Effector CD4-positive, alpha-beta T cell (primary cell): Measurements from ENCODE around the gene TRAIP.
A peak's percentile ranks its signal among the peaks of the same experiment; 100 is the strongest.
"Not testable (repeated sequence)": the region's sequence is repeated elsewhere in the genome, so short reads cannot be mapped to it uniquely, and the experiment has no call there.

ENCODE experiments used
- DNase-seq: peaks from one replicate; pipeline ENCODE4 v3.0.0-alpha.2; 2020

Gene TRAIP

DNA sequence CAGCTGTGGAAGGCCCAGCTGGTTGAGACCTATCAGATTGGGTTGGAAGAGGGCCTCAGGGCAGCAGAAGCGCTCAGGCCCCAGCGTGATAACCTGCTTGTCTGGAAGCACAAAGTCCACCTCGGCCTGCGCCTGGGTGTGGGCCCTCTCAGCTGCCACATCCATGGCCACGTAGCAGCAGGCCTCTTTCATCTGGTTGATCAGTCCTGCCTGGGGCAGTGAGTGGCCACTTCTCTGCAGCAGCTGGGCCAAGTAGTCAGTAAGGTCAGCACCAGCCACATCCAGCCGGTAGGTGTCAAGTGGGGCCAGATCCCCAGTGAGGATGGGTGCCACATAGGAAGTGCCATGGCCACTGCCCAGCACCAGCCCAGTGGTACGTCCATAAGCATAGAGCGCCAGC is 17.3 kb upstream of the TRAIP start:
- DNase-seq: no peak

DNA sequence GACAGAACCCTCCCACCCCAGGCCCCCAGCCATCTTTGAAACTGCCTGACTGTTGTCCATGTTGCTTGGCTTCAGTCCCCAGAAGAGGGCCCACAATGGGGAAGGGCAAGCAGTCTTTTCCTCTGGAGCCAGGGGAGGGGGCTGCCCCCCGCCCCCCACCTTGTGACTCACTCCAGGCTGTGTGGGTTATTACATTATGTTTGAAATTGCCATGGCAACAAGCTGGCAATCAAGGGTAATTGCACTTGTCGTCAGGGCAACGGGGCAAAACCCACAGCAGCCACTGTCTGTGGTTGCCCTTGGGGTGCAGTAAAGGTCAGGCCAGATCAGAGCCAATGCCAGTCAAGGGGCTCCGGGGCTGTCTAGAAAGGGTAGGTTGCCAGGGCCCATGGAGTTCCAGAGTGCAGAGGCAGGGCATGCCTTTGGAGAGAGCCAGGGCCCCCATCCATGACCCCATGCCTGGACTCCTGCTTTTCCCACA is 16.5 kb upstream of the TRAIP start:
- DNase-seq: no peak

DNA sequence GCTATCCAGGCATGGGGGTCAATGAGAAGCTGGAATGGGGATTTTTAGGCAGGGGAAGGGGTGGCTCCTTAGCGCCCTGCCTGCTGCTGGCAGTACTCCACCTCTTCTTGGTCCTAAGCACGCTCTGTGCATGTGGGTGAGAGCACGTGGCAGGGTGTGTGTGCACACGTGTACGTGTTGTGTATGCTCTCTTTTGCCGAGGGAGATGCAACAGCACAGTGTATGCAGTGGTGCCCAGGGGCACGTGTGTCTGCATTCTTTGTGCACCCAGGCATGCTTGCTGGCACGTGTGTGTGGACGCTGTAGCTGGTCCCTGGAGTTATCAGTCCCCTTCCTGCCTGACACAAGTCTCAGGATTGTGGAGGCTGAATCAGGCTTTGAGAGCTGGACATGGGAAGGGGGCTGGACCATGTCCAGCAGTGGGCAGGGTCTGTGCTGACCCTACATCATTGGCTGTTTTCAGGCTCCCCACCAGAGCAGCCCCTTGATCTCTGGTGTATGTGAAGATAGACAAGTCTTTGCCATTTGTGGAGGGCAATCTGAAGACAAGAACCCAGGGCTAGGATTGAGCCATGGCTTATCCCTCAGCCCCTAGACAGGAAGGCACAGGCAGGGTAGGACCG is 15.3 kb upstream of the TRAIP start:
- DNase-seq: no peak

DNA sequence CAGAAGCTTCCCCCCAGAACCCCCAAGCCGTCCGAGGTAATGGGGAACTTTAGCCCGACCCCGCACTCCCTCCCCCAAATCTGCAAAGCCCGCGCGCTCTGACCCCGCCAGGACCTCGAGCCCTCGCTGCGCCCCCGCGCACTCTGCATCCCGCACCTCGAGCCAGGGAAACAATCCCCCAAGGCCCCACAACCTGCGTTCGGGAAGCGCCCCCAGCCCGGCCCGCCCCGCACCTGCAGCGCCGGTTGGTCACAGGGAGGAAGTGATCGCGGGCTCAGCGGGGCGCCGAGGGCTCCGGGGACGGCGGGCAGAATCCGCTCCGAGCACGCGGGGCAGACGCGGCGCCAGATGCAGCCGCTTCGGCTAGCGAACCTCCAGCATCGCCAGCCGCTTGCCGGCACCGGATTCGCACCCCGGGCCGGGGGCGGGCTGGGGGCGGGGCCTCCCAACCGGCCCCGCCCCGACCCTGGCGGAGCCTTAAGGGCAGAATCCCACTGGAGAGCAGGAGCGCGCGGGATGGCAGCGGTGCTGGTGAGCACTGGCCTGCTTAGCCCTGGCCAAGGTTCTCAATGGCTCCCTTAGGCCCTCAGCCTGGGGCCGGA is 13.3 kb upstream of the TRAIP start, which contains the start of gene CAMKV:
Gene CAMKV (minus strand): TSS at position 382 of the 602 bp plus-strand sequence. CDS start 7,518 bp downstream, outside the sequence.
- DNase-seq: peak; percentile 14

DNA sequence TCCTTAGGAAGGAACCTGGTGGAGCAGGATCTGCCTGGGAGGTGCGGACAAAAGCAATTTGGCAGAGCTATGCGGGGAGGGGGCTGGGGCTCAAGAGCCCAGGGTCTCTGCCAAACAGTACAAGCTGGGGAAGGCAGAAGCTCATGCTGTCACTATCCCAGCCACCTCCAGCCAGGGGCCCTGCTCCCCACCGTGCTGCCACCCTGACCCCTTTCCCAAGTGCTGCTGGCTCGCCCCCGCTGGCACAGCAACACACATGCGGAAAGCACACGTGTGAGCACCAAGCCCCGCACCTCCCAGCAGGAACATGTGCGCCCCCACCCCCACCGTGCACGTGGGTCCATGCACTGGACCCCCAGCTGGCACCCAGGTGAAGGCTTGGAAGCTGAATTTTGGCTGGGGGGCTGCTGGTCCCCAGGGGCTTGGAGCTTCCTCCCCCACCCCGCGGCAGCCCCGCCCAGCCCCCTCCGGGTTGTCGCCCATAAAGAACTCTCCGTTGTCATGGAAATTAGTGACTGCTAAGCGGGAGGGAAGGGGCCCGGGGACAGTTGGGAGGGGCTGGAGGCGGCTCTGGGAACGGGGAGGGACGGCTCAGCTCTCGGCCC is 12.6 kb upstream of the TRAIP start:
- no peak for DNase-seq

- DNase-seq: no peak
These were observed 11.5 kb upstream of the TRAIP start for GRCh38 chr3:49867871-49868321.

DNA sequence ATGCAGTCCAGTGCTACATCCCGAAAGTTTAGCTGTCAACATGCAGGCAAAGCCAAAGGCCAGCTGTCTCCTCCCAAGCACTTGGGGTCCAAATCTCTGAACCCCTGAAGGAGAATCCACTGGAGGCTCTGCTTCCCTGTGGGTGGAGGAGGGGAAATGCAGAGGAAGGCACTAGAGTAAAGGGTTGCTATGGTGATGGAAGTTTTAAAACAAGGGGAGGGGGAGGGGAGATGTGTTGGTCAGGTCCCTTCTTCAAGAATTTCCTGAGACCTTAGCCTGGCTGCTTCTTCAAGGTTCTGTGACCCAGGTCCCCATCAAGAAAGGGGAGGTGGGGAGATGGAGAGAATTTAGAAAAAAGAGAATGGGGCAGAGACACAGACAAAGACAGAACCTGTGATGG is 11.0 kb upstream of the TRAIP start:
- no peak for DNase-seq

- no peak for DNase-seq
These were observed 8.9 kb upstream of the TRAIP start for GRCh38 chr3:49865198-49865784.

- no peak for DNase-seq
These were observed 8.1 kb upstream of the TRAIP start for GRCh38 chr3:49864505-49864904.

- no peak for DNase-seq
These were observed 3.4 kb upstream of the TRAIP start for GRCh38 chr3:49859576-49860305.

DNA sequence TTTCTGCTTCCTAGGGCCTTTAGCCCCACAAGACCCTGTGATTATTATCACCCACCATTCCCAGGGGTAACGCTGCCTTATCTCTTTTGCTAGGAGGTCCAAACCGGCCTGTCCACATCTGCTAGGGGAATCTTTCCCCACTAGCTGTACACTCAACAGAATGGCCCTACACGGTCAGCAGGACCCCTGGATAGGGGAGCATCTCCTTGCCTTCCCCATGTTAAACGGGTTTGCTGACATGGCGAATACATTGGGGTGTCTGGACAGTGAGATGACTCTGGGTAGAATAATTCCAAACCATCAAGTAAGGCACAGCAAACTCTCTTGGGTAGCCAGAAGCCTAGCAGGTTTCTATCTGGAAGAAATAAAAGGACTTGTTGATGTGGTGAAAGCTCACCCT is 702 bp downstream of the TRAIP start:
- DNase-seq: no peak

DNA sequence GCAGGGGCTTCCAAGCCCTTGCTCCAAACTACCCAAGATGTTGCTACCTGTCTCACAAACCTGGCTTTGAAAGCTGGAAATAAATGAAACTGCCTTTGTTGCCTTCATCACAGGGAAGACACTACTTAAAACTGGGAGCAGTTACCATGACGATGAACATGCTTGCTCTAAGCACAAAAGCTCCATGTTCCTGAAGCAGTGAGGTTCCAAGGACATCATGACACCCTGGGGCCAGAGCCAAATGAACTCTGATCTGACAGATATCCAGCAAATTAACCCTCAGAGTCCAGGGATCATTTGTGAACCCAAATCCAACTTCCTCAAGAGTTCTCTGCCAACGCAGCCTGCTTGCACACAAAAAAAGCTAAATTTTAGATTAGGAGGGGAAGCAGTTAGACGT is 10.7 kb downstream of the TRAIP start:
- no peak for DNase-seq

DNA sequence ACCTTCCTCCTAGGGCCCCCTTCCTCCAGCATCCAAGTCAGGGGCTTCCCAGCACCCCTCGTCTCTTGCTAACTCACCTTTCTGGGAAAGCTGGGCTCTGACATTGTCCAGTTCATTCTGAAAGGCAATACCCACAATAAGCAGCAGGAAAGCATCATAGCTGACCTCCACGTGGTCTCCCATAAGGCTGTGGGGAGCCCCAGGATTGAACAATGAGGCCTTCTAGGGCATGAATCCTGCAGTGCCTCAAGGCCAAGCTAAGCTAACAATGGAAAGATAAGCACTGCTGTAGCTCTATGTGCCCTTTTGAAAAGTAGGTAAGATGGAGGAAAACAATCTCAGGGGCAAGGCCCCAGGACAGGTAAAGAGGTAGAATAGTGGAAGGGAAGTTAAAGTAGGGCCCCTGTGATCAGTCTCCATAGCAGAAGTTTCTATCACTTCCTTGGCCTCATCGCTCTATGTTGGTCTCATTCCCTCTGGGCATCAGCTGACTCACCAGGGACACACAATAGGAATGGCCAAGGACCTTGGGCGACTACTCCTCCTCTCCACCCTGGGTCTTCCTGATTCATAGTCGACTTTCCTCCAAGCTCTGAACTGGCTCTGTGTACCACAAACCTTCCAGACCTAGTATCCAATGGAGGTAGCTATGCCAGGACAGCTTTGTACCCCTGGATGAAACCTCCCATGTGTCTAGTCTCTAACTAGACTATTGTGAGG is 11.7 kb downstream of the TRAIP start:
- no peak for DNase-seq

GRCh38 chr3:49842843-49843517 is 13.4 kb downstream of the TRAIP start:
- no peak for DNase-seq

DNA sequence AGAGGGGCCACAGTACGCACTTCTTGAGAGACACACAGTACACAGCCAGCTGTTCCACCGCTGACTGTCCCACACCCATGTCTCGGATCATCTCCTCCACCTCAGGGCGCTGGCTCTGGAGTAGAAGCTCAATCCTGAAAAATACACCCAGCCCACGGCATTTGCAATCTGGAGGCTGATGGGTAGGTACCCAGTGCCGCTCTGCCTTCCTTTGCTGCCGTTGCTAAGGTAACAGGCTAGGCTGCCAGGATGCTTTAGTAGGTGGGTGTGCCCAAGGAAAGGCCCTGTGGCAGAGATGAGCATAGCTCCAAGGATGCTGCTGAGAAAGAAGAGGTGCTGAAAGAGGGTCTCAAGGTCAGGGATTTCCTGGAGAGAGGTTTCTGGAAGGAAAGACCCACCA is 14.6 kb downstream of the TRAIP start:
- no peak for DNase-seq

DNA sequence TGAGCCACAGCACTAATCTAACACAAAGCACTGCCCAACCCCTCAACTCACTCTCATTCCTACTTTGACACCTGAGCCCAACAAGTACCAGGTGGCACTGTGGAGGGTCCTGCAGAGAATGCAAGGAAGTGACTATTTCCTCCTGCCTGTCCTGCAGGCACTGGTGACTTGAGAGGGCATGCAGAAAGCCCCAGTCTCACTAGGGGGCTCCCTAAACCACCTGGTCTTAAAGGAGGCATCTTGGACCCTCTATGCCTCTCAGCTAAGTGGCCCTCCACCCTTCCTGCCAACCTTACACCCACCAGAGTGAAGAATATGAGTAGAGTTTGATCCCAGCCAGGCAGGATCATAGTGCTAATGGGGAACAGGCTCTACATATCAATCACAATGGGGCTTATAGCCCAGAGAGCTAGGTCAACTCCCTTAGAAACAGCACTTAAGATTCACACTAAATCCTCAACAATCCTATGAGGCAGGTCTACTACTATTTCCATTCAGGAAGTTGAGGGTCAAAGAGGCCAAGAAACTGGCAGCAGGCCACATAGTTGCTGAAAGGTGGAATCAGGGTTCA is 15.2 kb downstream of the TRAIP start:
- no peak for DNase-seq

GRCh38 chr3:49840388-49840787 is 16.0 kb downstream of the TRAIP start:
- no peak for DNase-seq

DNA sequence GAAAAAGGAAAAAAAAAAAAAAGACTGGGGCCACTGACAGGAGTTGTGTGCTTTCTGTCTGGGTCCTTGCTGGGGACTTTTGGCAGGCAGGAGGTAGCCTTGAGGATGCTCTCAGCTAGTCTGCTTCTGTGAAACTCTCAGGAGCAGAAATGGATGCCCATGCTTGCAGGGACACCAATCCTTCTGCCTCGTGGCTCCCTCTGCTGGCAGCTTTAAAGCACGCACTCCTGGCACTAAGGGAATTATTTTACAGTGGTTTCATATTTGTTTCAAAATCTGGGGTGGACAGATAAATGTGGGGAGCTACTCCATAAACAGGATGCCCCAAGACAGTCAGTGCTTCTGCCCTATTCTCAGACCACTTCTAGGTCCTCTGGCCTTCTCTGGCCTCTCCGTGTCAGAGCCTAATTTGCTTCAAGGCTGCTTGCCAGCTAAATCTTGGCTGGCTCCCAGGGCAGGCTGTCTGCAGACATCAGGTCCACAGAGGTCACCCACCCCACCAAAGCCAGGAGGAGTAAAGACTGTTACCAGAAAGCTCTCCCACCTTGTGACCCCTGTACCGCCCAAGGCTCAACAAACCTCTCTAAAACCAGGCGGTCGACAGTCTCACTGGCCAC is 17.1 kb downstream of the TRAIP start:
- DNase-seq: peak; percentile 75

- DNase-seq: no peak
These were observed 25.0 kb downstream of the TRAIP start for GRCh38 chr3:49831341-49831740.

GRCh38 chr3:49826016-49826415 is 30.3 kb downstream of the TRAIP start:
- no peak for DNase-seq

GRCh38 chr3:49823131-49823530 is 33.2 kb downstream of the TRAIP start:
- not testable (repeated sequence) for DNase-seq
